A549 (cell line): Measurements from ENCODE around the gene MAP3K5. TPM values are rescaled to one million over a fixed set of nuclear protein-coding genes. Genes with fewer than 3 reads are reported as not detected.

ENCODE experiments used
- ATAC-seq, 2 experiments: fragments of 200-7000 bp in 1 of 2; fragments of >200 bp in 1 of 2; cut with Nextera tagmentation in 1 of 2; cut with Tn5 transposase in 1 of 2; 3 replicates each; pipeline versions ENCODE4 v1.8.0 to v1.9.1; 2018 to 2020; ENCODE audit warnings: mild to moderate bottlenecking in 1 of 2, moderate library complexity in 1 of 2
- CTCF ChIA-PET: fragments of 300-600 bp; sonication (Branson Sonifier 250); formaldehyde crosslinking; extraction: SDS; loops from one replicate; lab custom pipeline; 2021; ENCODE audit warnings: antibody characterized with exemption, inconsistent platforms; lab: Yijun Ruan, JAX
- POLR2A ChIA-PET: fragments of 350-600 bp; formaldehyde crosslinking; extraction: SDS; loops from one replicate; lab custom pipeline; 2021; ENCODE audit warnings: antibody characterized with exemption, inconsistent platforms; lab: Yijun Ruan, JAX
- DNase-seq, 2 experiments: peaks; one replicate each; pipeline versions ENCODE4 v3.0.0 to v3.0.0-alpha.2; 2011 to 2016; ENCODE audit warnings: low read depth in 1 of 2, low spot score in 1 of 2
- FAIRE-seq: peaks from 2 replicates; lab custom pipeline; 2011; peaks lifted over from hg19 to GRCh38; lab: Jason Lieb, UNC
- H3K27ac ChIP-seq, 2 experiments: fragments of >200 bp; sonication (Bioruptor Twin); formaldehyde crosslinking; 3 replicates each; pipeline ENCODE4 v1.5.1; 2016 to 2017
- H3K4me1 ChIP-seq: fragments of >200 bp; sonication (Bioruptor Twin); formaldehyde crosslinking; 3 replicates; pipeline ENCODE4 v1.6.1; 2016
- H3K4me2 ChIP-seq: fragments of >200 bp; sonication (Bioruptor Twin); formaldehyde crosslinking; 3 replicates; pipeline ENCODE4 v1.6.1; 2016
- H3K4me3 ChIP-seq: fragments of >200 bp; sonication (Bioruptor Twin); formaldehyde crosslinking; 3 replicates; pipeline ENCODE4 v1.5.1; 2016
- H3K9me3 ChIP-seq: fragments of >200 bp; sonication (Bioruptor Twin); formaldehyde crosslinking; 3 replicates; pipeline ENCODE4 v1.6.1; 2016
- CEBPB ChIP-seq, 2 experiments: fragments of >200 bp in 1 of 2; sonication (Bioruptor Twin) in 1 of 2; formaldehyde crosslinking in 1 of 2; IDR thresholded peaks; 2 replicates each; pipeline ENCODE4 v1.6.1; 2012 to 2016
- EHMT2 ChIP-seq: fragments of 200-600 bp; sonication (generic); IDR thresholded peaks from 2 replicates; pipeline ENCODE4 v1.6.1; 2016; ENCODE audit warnings: antibody characterized with exemption, low read depth, mild to moderate bottlenecking, moderate library complexity
- FOSB ChIP-seq: fragments of 250-450 bp; sonication (Bioruptor Pico); IDR thresholded peaks from 2 replicates; pipeline ENCODE4 v1.5.0; 2020; ENCODE audit warnings: mild to moderate bottlenecking, moderate library complexity
- HEYL ChIP-seq: fragments of 250-450 bp; sonication (Bioruptor Pico); IDR thresholded peaks from 2 replicates; pipeline ENCODE4 v1.8.0; 2021; ENCODE audit warnings: mild to moderate bottlenecking, moderate library complexity
- HOXA7 ChIP-seq: fragments of 250-450 bp; sonication (Bioruptor Pico); IDR thresholded peaks from 2 replicates; pipeline ENCODE4 v1.5.0; 2020; ENCODE audit warnings: mild to moderate bottlenecking, moderate library complexity
- HOXB13 ChIP-seq: fragments of 250-450 bp; sonication (Bioruptor Pico); IDR thresholded peaks from 2 replicates; pipeline ENCODE4 v1.5.0; 2020; ENCODE audit warnings: low read depth, mild to moderate bottlenecking, moderate library complexity
- JUNB ChIP-seq: fragments of >200 bp; sonication (Bioruptor Twin); formaldehyde crosslinking; IDR thresholded peaks from 2 replicates; pipeline ENCODE4 v1.6.1; 2016
- MAZ ChIP-seq: fragments of 150-350 bp; IDR thresholded peaks from 2 replicates; pipeline ENCODE4 v1.6.1; 2014; ENCODE audit warnings: antibody characterized with exemption, low read depth, low read length, borderline replicate concordance
- NPAS2 ChIP-seq: fragments of 250-450 bp; sonication (Bioruptor Pico); IDR thresholded peaks from 2 replicates; pipeline ENCODE4 v1.8.0; 2022; ENCODE audit warnings: mild to moderate bottlenecking, moderate library complexity, borderline replicate concordance
- RAD21 ChIP-seq, 2 experiments: fragments of >200 bp in 1 of 2; sonication (Bioruptor Twin) in 1 of 2; formaldehyde crosslinking in 1 of 2; IDR thresholded peaks in 1 of 2; conservative IDR thresholded peaks in 1 of 2; 2 replicates in 1 of 2; 3 replicates in 1 of 2; pipeline ENCODE4 v1.6.1; 2012 to 2018; ENCODE audit warnings: inconsistent platforms in 1 of 2
- RCOR1 ChIP-seq: fragments of 150-350 bp; IDR thresholded peaks from 2 replicates; pipeline ENCODE4 v1.6.1; 2014; ENCODE audit warnings: antibody characterized with exemption, low read length, low read depth
- SMC3 ChIP-seq: fragments of >200 bp; sonication (Bioruptor Twin); formaldehyde crosslinking; IDR thresholded peaks from 3 replicates; pipeline ENCODE4 v1.6.1; 2018; ENCODE audit warnings: inconsistent platforms
- ZNF302 ChIP-seq: fragments of 250-450 bp; sonication (Bioruptor Pico); IDR thresholded peaks from 2 replicates; pipeline ENCODE4 v1.9.0; 2021; ENCODE audit warnings: inconsistent platforms, mild to moderate bottlenecking, moderate library complexity
- WGBS: methylation state at CpG from one replicate; pipeline ENCODE4 v1.1.6; 2017; ENCODE audit errors: missing lambda C conversion rate; 5-methylcytosine and 5-hydroxymethylcytosine counted together
- polyA plus RNA-seq, 4 experiments: library from polyadenylated mRNA; depleted of rRNA in 3 of 4; stranded (reverse); fragments of >200 nt; fragmentation: RNase III in 1 of 4; extraction: RNeasy Plus Mini Kit Qiagen cat#74134 plus additional on column Dnase treatment in 1 of 4; gene quantifications; 2 replicates in 3 of 4; 3 replicates in 1 of 4; pipeline ENCODE4 v1.2.3, GENCODE V29; 2011 to 2017
- TF ChIP-seq, protein P1 (sequence below): IDR thresholded peaks from 2 replicates; pipeline ENCODE4 v1.6.1; 2012
- TF ChIP-seq, protein P2 (sequence below): IDR thresholded peaks from 2 replicates; pipeline ENCODE4 v1.6.1; 2012
- TF ChIP-seq, protein P3 (sequence below): fragments of >200 bp; sonication (Bioruptor Twin); formaldehyde crosslinking; IDR thresholded peaks from 3 replicates; pipeline ENCODE4 v1.5.1; 2016

Gene MAP3K5
- polyA plus RNA-seq, 2 of the 4 experiments (the other 2 are of a cell fraction), result 2.1 to 4.1 TPM

DNA sequence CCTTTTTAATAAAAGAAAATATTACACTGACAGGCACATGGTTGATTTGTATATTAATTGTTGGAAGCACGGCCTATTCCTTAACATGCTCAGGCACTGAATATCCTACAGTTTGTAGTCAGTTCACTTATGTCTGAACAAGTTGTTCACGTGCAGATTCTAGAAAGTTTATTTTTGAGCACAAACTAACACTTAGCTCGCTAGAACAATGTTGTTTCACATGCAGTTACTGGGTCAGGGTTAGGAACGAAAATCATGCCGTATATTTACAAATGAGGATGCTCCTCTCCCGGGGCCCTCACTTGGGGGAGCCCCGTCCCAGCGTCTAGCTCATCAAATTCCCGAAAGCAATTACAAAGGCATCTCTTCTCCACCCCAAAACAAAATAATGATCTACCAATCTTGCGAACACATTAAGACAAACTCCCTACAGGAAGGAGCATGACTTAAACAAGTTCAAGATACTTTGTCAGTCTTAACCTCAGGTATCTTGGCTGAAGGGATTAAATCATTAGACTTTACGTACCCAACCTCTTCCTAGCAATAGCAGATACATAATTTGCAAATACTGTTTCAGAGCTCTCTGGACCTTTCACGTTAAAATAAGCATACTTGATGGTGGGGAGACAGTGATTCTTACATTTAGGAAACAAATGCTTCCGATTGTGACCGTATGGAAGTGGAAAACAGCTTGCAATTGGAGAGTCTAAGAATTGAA, 243.5 kb downstream of the MAP3K5 start:
- no peak for ATAC-seq
- Histone ChIP-seq H3K4me1 (peaks cover 54% of the 10 kb centered on the region), H3K4me2 (peak overlapping the region; percentile 82), H3K9me3 (no peaks in the 10 kb centered on the region), H3K4me3 (peak overlapping the region; percentile 98), H3K27ac (peak overlapping the region; percentile 93 to 97)
- TF ChIP-seq NPAS2 (CRISPR knock-in tag) (no peak), JUNB (no peak), RCOR1 (no peak), FOSB (no peak), CEBPB (IDR thresholded peaks at IDR 0.05) (no peak)
- TF ChIP-seq, protein P1, sequence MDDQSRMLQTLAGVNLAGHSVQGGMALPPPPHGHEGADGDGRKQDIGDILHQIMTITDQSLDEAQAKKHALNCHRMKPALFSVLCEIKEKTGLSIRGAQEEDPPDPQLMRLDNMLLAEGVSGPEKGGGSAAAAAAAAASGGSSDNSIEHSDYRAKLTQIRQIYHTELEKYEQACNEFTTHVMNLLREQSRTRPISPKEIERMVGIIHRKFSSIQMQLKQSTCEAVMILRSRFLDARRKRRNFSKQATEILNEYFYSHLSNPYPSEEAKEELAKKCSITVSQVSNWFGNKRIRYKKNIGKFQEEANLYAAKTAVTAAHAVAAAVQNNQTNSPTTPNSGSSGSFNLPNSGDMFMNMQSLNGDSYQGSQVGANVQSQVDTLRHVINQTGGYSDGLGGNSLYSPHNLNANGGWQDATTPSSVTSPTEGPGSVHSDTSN, result no peak
- TF ChIP-seq, protein P2, sequence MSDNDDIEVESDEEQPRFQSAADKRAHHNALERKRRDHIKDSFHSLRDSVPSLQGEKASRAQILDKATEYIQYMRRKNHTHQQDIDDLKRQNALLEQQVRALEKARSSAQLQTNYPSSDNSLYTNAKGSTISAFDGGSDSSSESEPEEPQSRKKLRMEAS, result 0 out of 2 replicates have a peak, but pooled peaks have one; percentile 26
- 1% methylated on average over 14 of the region's 14 CpGs for WGBS
- POLR2A ChIA-PET, result interaction anchor here (1.2 kb wide), 1 partner anchor 259 kb away, joined by 5 read pairs; the partner anchor contains the start of gene BCLAF1
- CTCF ChIA-PET, result interaction anchor here (1.1 to 3.2 kb wide), 8 partner anchors 10 to 231 kb away, joined by 4 to 26 read pairs (median 8); no protein-coding TSS in a partner anchor
- FAIRE-seq, result no peak
- no peak for DNase-seq

DNA sequence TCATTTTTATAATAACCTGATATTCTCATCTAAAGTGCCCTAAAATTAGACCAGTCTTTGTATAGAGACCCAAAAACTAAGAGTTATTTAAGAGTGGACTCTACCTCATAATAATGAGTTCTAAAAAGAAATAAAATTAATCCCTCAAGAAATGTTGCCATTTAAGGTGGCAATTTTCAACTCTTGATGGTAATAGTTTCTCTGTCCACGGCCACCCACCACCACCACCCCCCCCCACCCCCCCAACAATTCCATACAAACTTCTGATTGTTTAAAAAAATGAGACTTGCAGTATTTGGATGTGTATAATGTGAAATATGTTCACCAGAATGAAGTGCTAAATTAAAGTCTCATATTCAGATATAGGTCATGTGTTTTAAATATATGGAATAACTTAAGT, 244.4 kb downstream of the MAP3K5 start:
- ATAC-seq (no peak), DNase-seq (no peak), FAIRE-seq (no peak)
- no peaks in the 10 kb centered on the region for H3K9me3 ChIP-seq
- TF ChIP-seq HEYL (CRISPR knock-in tag) (no peak), ZNF302 (CRISPR knock-in tag) (no peak), MAZ (no peak), EHMT2 (no peak), RCOR1 (no peak), JUNB (no peak), HOXB13 (CRISPR knock-in tag) (no peak)
- TF ChIP-seq, protein P3, sequence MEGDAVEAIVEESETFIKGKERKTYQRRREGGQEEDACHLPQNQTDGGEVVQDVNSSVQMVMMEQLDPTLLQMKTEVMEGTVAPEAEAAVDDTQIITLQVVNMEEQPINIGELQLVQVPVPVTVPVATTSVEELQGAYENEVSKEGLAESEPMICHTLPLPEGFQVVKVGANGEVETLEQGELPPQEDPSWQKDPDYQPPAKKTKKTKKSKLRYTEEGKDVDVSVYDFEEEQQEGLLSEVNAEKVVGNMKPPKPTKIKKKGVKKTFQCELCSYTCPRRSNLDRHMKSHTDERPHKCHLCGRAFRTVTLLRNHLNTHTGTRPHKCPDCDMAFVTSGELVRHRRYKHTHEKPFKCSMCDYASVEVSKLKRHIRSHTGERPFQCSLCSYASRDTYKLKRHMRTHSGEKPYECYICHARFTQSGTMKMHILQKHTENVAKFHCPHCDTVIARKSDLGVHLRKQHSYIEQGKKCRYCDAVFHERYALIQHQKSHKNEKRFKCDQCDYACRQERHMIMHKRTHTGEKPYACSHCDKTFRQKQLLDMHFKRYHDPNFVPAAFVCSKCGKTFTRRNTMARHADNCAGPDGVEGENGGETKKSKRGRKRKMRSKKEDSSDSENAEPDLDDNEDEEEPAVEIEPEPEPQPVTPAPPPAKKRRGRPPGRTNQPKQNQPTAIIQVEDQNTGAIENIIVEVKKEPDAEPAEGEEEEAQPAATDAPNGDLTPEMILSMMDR, result no peak
- H3K4me2 ChIP-seq, result peak overlapping the region; percentile 82
- 13% methylated on average over 1 of the region's 1 CpG for WGBS
- peaks cover 63% of the 10 kb centered on the region for H3K4me1 ChIP-seq
- H3K4me3 ChIP-seq, result peak overlapping the region; percentile 98
- POLR2A ChIA-PET, result interaction anchor here (0.9 to 2.0 kb wide), 2 partner anchors 22 to 258 kb away, joined by 4 to 13 read pairs; partner anchors contain the start of gene BCLAF1
- peak overlapping the region; percentile 93 to 97 for H3K27ac ChIP-seq
- CTCF ChIA-PET, result interaction anchor here (0.8 to 1.8 kb wide), 24 partner anchors 9 to 1098 kb away, joined by 3 to 36 read pairs (median 5); partner anchors contain the start of gene MAP3K5

DNA sequence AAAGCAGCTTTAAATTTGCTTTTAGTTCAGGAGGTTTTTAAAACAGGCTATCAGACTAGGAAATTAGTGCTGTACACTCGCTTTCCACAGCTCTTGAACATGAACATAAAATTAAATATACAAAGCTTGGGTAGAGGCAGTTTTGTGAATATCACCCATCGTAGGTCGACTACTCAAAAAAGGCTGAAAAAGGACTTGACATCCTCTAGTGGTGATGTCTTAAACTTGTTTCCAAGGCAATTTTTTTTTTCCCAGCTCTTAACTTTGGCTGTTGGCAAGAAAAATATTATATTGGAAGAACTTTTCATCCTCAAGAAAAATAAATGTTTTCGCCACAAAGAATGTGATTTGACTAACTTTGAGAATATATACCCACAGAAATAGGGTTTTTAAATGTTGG, 244.9 kb downstream of the MAP3K5 start:
- DNase-seq (peak; percentile 34 to 70), FAIRE-seq (no peak), ATAC-seq (no peak)
- 3% methylated on average over 4 of the region's 4 CpGs for WGBS
- Histone ChIP-seq H3K9me3 (no peaks in the 10 kb centered on the region), H3K4me3 (peak overlapping the region; percentile 98), H3K27ac (peak overlapping the region; percentile 93 to 97), H3K4me2 (peak overlapping the region; percentile 82), H3K4me1 (peaks cover 67% of the 10 kb centered on the region)
- ChIA-PET CTCF (interaction anchor here (0.6 to 1.8 kb wide), 35 partner anchors 8 to 1097 kb away, joined by 3 to 36 read pairs (median 4); partner anchors contain the start of gene MAP3K5), POLR2A (interaction anchor here (0.5 to 2.0 kb wide), 3 partner anchors 22 to 309 kb away, joined by 3 to 13 read pairs (median 4); partner anchors contain the start of gene BCLAF1)
- TF ChIP-seq RAD21 (conservative IDR thresholded peaks at IDR 0.05 in 1 of 2, IDR thresholded peaks at IDR 0.05 in 1 of 2) (peak; percentile 81 to 85), SMC3 (peak; percentile 58; the same call in 2 of the 3 replicates), HOXA7 (no peak)
- TF ChIP-seq, protein P3, result peak; percentile 68
